Sigmoid colon (tissue), 4 donors: ENCODE measurements around the gene EEF1A1.

Source experiments
- EP300 ChIP-seq, 4 donors: sonication (generic); formaldehyde crosslinking; IDR thresholded peaks; one replicate each; pipeline ENCODE4 v1.6.1; 2017; ENCODE audit warnings: antibody characterized with exemption in 4 of 4
- POLR2A ChIP-seq, 2 donors: fragments of 450-650 bp; IDR thresholded peaks; one replicate each; pipeline ENCODE4 v1.6.1; 2016; ENCODE audit warnings: antibody characterized with exemption in 2 of 2, mild to moderate bottlenecking in 2 of 2, moderate library complexity in 2 of 2
- POLR2AphosphoS5 ChIP-seq, 4 donors: sonication (generic); formaldehyde crosslinking; IDR thresholded peaks; one replicate each; pipeline ENCODE4 v1.6.1; 2017; ENCODE audit warnings: antibody characterized with exemption in 4 of 4
- TF ChIP-seq, protein P1 (sequence below), 4 experiments: fragments of 450-650 bp in 3 of 4; fragments of 200-600 bp in 1 of 4; IDR thresholded peaks; one replicate each; pipeline ENCODE4 v1.5.1; 2016 to 2019; ENCODE audit warnings: antibody characterized with exemption in 4 of 4, mild to moderate bottlenecking in 3 of 4, moderate library complexity in 2 of 4

DNA sequence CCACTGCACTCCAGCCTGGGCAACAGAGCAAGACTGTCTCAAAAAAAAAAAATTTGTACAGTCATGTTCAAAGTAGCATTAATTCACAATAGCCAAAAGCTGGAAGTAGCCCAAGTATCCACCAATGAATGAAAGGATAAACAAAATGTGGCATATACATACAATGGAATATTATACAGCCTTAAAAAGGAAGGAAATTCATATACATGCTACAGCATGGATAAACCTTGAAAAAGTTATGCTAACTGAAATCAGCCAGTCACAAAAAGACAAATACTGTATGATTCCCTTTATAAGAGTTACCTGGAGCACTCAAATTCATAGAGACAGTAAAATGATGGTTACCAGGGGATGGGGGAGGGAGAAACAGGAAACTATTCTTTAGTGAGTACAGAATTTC lies 15.7 kb downstream of the EEF1A1 start:
- TF ChIP-seq POLR2AphosphoS5 (IDR thresholded peaks at IDR 0.05) (no peak), EP300 (IDR thresholded peaks at IDR 0.05) (no peak), POLR2A (IDR thresholded peaks at IDR 0.05) (no peak)
- TF ChIP-seq, protein P1, sequence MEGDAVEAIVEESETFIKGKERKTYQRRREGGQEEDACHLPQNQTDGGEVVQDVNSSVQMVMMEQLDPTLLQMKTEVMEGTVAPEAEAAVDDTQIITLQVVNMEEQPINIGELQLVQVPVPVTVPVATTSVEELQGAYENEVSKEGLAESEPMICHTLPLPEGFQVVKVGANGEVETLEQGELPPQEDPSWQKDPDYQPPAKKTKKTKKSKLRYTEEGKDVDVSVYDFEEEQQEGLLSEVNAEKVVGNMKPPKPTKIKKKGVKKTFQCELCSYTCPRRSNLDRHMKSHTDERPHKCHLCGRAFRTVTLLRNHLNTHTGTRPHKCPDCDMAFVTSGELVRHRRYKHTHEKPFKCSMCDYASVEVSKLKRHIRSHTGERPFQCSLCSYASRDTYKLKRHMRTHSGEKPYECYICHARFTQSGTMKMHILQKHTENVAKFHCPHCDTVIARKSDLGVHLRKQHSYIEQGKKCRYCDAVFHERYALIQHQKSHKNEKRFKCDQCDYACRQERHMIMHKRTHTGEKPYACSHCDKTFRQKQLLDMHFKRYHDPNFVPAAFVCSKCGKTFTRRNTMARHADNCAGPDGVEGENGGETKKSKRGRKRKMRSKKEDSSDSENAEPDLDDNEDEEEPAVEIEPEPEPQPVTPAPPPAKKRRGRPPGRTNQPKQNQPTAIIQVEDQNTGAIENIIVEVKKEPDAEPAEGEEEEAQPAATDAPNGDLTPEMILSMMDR (IDR thresholded peaks at IDR 0.05), result no peak
